ENCODE results near the gene HSD17B14.

DNA sequence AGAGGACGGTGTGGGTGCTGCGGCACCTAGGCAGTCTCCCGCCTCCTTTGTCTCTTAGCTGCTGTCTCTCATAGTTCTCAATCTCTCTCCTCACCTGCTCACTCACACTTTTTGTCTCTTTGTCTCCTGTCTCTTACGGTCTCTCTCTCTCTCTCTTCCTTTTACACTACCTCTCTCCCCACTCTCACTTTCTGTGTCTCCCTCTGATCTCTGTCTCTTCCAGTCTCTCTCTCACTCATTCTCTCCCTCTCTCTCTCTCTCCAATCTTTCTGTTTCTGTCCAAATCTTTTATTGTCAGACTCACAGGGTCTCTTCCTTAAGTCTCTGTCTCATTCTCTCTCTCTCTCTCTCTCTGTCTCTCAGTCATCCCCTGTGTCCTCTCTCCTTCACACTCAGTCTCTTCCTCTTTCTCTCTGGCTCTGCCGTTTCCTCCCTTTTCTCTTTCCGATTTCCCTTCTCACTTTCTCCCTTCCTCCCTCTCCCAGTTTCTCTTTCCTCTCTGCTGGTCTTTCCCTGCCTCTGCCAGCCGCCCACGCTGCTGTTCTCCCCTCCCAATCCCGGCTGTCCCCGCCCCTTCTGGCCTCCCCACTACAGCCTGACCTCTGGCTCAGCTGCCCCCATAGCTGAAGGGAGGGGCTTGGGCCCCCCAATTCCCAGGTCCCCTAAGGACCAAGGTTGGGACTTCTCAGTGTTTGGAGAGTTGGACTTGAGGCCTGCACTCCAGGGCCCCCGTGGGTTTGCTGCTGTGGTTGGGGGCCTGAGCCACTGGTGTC lies 32.0 kb upstream of the HSD17B14 start, which contains the start of gene PLEKHA4:
- TF ChIP-seq, protein P1, sequence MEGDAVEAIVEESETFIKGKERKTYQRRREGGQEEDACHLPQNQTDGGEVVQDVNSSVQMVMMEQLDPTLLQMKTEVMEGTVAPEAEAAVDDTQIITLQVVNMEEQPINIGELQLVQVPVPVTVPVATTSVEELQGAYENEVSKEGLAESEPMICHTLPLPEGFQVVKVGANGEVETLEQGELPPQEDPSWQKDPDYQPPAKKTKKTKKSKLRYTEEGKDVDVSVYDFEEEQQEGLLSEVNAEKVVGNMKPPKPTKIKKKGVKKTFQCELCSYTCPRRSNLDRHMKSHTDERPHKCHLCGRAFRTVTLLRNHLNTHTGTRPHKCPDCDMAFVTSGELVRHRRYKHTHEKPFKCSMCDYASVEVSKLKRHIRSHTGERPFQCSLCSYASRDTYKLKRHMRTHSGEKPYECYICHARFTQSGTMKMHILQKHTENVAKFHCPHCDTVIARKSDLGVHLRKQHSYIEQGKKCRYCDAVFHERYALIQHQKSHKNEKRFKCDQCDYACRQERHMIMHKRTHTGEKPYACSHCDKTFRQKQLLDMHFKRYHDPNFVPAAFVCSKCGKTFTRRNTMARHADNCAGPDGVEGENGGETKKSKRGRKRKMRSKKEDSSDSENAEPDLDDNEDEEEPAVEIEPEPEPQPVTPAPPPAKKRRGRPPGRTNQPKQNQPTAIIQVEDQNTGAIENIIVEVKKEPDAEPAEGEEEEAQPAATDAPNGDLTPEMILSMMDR (conservative IDR thresholded peaks at IDR 0.05 in 1 of 2, IDR thresholded peaks at IDR 0.05 in 1 of 2; ENCODE audit: low read depth in 1 of 2, low read length in 2 of 2) = no peak
- no peak for TF ChIP-seq EZH2 (IDR thresholded peaks at IDR 0.05; ENCODE audit: low read length, missing control alignments)
